Pons (tissue), 1 donor: ENCODE measurements around the gene DNMT3A.

Experiments used
- DNase-seq: peaks from one replicate; pipeline ENCODE4 v3.0.0-alpha.2; 2016; ENCODE audit warnings: low spot score

DNMT3A gene

DNA sequence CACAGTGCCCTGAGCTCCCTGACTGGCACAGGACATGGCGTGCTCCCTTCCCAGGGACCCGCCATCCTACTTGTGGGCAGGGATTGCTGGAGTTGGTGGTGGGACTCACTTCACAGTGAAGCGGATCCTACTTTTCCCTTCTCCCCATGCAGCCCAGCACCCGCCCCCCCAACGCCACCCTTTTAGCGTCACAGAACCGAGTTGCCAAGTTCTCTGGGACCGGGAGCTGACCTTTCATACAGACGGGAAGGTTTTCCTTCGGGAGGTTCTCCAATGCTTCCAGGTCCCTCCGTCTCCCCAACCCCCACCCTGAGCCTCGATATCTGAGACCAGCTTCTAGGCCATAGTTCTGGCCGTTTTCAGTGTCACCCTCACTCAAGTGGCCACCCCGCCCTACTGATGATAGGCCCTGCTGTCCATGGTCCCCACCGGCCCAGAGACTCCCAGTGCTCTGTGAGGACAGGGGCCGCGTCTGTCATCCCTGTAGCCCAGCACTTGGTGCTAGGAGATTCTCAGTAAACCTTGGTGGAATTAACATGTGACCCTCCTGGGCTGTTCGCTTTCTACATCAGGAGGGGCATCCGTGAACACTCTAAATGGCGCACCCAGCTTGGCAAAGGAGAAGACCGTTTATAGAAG is 1.6 kb upstream of the DNMT3A start:
- no peak for DNase-seq

DNA sequence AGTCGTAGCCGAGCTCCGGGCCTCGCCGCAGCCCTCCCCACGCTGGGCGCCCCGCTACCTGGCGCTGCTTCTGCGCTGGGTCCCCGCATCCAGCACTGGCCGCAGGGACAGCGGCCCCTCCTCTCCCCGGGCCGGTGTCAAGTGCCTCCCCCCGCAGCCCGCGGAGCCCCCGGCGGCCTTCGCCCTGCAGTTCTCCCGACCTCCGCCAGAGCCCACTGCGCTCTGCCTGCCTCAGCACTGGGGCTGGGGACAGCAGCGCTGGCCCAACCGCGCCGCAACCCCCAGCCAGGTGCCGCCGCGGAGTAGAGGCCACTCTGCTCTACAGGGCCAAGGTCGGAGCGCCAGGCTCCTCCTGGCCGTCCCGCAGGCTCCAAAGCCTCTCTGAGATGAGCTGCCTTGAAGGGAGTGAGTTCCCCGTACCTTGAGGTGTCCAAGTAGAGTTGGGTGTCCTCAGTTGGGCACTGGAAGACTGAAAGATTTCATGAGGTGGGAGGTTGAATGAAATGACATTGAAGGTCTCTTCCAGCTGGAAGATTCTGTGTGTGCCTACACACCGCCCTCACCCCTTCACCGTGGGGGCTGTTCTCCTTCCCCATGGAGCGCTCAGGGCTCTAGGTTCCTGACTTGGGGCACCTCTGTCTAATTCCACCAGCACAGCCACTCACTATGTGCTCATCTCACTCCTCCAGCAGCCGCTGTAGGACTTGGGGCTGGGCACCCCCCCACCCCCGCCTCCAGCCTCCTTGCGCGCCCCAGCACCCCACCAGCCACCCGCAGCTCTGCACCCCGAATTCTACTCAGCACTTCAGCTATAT is 854 bp upstream of the DNMT3A start:
- peak; percentile 81 for DNase-seq

DNA sequence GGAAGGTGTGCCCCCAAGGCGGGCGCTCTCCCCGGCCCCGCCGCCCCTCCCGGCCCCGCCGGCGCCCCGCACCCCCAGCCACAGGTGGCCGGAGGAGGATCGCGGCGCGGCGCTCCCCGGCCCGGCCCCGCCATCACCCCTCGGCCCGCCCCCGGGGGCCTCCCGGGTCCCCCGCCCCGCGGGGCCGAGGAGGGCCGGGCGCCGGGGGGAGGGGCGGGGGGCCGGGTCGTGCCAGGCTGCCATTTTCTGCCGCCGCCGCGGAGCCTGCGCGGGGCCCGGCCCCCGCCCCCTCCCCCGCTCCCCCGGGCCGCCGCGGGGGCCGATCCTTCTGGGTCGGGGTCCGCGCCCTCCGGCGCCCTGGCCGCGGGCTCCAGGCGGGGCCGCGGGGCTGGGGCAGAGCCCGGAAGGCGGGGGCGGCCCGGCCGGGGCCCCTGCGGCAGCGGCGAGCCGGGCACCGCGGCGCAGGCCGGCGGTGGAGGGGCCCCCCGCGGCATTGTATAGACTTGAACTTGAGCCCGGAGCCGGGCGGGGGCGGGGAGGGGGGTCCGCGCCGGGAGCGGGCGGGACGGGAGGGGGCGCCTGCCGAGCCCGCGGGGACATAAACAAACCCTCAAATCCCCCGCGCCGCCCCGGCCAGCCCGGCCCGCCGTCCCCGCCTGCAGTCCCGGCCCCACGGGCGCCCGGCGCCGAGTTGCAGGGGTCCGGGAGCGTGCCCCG is 556 bp downstream of the DNMT3A start:
- DNase-seq: no peak

DNA sequence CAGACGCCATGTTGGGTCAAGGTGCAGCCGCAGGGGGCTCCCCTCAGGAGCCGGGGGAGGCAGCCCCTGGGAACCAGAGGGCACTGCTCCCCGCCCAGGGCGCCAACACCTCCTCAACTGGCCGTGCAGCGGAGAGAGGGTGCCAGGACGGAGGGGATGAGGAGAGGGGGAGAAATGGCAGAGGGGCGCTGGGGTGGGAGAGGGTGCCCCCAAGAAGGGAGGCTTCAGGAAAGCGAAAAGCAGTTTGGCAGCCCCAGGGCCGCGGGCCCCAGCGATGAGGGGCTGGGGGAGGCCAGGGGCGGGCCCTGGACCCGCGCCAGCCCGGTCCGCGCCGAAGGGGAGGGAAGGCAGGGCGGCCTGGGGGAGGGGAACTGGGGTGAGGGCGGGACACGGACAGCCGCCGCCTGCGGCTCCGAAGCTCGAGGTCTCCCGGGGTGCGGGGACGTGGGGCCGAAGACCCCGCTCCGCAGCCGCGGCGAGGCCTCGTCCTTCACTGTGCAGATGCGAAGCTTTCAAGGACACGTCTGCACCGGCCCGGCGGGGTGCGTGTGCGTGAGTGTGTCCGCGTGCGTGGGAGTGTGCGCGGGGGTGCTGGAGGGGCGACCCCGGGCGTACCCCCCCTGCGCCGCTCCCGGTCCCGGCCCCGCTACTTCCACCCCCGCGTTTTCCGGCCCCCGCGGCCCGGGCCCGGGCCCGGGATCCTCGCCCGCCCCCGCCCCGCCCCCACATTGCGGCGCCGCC is 1.4 kb downstream of the DNMT3A start:
- peak; percentile 1 for DNase-seq

DNA sequence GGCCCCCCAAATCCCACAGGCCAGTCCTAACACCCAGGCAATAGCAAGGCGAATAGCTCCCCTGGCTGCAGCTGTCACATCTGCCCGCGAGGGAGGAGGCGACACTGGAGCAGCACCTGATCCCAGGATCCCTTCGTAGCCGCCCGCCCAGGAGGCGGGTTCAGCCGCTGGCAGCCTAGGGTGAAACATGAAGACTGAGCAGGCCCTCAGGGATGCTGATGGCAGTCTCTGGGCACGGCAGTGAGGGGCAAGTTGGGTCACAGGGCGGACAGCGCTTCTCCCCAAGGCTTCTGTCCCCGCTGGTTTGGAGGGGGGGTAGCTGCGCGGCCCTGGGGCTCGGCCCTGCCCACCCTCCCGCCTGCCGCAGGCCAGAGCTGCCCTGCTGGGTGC is 1.9 kb downstream of the DNMT3A start:
- no peak for DNase-seq

DNA sequence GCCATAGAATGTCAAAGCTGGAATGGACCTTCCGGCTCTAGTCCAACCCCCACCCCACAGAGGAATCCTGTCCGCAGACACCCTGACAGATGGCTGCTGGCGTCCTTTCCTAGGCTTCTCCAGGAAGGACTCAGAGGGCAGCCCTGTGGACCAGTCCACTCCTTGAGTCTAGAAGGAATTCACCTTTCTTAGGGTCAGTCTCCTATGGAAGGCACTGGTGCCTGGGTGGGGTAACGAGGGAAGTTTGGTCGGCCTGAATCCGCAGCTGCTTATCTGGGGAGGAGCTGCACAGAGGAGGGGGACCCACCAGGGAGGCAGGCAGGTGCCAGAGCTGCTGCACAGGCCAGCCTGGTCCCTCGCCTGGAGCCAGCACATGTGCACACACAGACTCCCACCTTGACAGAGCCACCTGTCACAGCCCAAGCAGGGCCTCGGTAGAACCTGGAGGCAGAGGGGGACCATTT is 2.5 kb downstream of the DNMT3A start:
- no peak for DNase-seq

DNA sequence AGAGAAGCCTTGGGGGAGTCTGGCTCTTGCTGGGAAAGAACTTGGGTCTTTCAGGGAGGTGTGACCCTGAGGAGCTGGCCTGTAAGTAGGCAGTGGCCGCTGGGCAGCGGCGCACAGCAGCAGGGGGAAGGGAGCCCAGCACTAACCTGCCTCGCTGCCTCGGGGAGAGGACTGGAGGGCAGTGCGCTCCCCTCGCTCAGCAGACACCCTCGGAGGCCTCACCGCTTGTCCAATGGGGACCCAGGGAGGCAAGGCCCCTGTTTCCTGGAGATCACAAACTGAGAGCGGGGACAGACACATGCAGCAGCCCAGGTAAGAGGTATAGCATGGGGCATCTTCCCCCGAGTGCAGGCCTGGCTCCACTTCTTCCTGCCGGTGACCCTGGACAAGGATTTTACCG is 3.3 kb downstream of the DNMT3A start:
- DNase-seq: peak; percentile 14

DNA sequence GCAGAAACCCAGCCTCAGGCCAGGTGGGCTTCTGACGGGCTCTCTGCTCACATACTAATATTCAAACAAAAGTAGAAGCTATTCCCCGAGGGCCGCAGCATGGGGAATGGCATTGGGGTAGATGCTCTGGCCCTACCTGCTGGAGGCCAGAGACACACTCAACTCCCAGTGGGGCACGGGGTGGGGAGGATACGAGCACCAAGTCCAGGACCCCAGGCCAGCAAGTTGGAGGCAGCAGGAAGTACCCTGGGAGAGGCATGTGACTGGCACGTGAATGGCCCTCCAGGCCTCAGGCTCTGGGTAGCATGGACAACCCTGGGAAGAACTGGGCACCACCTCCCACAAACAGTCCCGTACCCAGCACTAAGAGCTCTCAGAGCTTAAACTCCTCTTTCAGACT is 3.8 kb downstream of the DNMT3A start:
- DNase-seq: no peak

DNA sequence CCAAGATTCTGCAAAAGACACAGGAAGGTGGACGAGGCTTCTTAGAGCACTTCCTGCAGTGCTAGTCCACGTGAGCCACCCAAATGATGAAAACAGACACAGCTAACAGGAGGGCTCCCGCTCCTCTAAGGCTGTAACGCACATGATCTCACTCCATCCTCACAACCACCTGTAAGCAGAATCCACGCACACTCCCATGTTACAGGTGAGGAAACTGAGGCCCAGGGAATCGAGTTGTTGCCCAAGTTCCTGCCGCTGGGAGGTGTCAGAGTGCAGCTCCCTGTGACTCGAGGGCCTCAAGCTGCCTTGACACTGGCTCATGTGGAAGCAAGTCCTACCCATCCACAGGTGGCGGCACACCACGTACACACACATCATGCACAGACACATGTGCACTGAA is 4.4 kb downstream of the DNMT3A start:
- no peak for DNase-seq

DNA sequence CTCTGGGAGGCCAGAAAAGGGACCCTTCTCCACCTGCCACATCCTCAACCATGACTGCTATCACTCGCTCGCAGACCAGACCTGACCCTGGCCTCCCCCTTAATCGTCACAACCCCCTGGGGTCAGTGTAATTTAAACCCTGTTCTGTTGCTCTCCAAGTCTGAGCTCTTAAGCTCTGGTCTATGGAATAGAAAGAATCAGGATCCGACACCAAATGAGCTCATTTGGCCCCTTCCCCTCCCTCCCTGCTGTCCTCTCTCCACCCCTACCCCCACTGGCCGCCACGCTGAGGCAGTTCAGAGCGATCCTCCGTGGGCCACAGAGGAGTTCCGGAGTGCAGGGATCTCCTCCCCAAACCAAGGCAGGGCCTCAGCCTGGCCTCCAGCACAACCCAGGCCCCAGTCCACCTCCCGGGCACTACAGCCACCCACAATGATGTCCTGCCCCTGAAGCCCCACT is 5.3 kb downstream of the DNMT3A start:
- no peak for DNase-seq

DNA sequence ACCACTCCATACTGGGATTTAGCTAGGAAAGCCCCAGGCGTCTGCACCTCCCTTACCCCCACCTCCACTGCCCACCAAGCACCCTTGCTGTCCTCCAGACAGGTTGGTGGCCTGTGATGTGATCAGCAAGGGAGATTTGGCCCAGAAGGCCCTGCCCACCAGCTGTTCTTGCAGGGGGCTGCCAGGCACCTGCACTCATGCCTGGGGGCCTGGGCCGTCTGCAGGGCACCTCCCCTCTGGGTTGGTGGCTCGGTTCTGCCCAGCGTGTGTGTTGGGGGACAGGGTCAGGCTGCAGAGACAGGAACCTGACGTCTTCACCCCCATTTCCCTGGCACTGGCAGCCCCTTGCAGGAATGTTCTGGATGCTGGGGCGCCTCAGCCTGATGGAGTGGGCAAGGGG is 5.8 kb downstream of the DNMT3A start:
- no peak for DNase-seq

DNA sequence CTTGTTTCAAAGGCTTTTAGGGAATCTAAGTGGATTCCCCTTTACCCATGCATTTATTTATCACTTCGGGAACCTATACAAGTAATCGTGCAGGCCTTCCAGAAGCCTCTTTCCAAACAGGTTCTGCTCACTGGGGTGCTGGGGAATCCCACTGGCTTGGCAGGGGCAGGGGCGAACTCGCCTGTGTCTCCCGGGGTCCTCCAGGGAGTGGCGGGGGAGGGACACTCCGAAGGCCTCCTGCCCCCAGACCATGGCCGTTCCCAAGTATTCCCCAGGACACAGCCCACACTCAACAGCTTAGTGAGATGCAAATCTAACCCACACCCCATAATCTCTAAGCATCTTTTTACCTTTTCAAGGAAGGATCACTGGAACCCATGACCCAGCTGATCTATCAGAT is 6.5 kb downstream of the DNMT3A start:
- DNase-seq: peak; percentile 1

DNA sequence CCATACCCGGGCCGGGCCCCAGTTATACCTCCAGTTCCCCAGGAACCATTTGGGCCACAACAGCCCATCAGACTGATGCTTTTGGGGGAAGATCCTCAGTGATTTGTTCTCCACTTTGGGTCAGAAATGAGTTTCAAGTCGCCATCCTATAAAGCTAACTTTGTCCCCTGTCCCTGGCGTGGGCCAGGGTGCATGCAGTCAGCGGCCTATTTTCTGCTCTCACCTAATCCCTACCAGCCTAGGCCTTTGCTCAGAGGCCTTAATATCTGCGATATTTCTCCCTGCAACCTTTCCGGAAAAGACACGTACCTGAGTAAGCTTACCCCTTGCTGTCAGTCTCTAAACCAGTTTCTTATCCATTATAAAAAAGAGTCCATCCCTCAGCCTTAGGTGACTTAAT is 7.2 kb downstream of the DNMT3A start:
- no peak for DNase-seq

DNA sequence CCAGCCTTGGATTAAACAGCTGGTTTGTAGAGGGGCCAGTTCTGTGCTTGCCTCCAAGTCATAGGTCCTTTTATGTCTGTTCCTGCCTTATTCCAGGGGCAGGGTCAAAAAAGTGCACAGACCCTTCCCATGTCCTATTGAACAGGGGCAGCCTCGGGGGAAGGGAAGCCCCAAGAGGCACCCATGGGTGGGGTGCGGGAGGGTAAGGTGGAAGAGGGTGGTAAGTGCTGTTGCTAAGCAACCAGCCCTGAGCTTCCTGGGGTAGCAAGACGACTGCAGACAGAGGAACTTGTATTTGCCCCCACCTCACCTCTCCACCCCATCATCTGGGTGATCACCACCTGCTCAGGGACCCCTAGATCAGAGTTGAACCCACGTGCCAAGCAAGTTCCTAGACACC is 7.7 kb downstream of the DNMT3A start:
- no peak for DNase-seq

DNA sequence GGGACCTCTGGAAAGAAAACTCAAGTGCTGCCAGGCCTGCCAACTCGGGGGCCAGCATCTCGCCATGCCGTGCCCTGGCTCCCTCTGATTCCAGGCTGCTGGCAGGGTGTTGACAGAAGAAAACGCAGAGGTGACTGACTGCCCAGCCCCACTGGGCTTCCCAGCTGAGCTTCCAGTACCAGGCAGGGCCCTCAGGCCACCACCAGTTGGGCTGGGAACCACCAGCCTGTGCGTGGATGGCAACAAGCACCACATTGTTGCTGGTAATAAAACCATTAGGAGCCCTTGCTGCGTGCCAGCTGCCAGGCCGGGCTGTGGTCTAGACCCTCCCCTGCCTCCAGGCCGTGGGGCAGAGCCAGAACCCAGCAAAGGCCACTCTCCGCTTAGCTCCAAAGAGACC is 9.2 kb downstream of the DNMT3A start:
- DNase-seq: peak; percentile 92

DNA sequence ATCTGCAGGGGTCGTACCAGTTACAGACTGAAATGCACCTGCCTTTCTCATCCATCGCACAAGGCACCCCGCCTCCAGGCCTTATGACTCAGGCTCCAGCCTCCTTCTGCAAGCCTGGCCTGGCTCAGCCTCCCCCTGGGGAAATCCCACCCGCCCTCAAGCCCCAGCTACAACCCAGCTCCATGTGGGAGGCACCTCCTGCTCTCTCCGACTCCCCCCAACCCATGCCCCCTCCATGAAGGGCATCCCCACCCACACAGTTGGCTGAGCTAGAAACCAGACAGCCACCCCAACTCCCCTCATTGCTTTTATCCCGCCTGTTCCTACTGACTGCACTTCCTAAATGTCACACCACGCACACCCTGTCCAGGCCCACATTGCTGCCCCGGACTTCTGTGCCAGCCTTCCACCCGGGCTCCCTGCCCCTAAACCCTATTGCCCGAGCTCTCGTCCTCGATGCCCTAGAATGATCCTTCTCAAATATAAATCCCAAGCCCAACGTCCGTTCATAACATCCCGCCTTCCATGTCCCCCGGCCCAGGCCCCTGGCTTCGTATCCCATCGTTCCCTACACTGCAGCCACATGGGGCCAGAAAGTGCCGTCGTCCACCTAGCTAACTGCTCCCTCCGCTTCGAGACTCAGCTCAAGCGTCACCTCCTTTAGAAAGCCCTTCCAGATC is 9.9 kb downstream of the DNMT3A start:
- DNase-seq: no peak

DNA sequence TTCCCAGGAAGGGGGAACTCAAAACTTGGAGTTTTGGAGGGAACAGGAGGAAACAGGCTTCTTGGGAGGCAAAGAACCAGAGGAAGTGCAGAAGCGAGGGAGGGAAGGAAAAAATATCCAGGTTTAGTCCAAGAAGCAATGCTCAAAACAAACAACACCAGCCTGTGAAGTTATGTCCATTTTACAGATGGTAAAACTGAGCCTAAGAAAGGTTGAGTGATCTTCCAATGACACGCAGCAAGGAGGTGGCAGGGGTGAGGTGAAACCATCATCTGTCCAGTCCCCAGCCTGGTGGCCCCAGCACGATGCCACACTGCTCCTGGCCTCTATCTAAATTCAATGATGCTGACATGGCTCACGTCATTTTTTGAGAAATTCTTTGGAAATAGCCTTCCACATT is 10.8 kb downstream of the DNMT3A start:
- no peak for DNase-seq

DNA sequence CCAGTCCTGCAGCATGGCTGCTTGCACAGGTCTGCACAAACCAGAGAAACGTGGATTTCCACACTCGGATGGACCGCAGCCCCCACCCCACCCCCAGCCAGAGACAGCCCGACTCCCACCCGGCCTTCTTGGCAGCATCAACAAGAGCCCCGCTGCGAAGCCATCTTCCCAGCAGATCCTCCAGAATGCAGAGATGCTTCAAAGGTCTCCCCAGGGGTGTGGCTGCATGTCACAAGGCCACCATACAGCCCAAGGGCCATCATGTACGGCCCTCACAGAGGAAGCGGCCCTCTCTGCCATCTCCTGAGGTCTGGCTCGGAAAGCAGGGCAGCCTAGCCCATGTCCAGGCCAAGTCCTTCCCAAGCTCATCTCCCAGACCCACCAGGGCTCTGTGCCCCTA is 11.5 kb downstream of the DNMT3A start:
- DNase-seq: no peak

DNA sequence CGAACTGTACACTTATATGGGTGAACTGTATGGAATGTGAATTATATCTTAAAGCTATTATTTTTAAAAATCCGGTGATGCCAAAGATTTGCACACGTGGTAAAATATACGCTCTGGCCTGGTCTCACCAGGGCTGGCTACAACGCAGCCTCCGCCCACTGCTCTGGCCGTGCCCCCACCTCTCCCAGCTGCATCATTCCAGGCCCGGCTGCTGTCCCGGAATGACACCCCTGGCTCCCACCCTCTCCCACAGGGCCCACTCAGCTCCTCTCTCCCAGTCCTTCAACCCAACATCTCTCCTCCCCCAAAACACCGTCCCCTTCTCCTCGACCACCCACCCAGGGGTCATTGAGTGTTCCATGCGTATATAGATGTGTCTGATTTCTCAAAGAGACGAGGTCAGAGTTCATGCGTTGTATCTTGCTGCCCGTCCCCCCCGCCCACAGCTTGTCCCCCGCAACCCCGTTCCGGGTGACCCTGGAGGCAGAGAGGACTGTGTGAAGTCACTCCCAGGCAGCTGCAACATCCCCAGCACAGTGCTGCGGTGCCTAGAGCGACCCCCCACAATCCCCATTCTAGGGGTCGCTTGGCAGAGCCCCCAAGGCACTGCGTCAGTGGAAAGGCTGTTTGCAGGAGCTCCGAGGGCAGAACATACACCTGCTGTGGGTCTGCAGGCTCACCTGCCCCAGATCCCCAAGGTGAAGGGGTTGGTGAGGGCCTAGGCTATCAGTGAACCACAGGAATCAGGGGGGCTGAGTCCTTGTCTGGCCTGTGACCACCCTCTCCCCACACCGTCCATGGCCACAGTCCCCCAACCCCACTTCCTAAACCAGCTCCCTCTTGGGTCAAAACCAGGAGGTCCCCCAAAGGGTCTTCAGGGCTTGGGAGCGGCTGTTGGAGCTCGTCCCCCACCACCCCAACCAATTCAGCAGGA is 13.3 kb downstream of the DNMT3A start:
- no peak for DNase-seq

DNA sequence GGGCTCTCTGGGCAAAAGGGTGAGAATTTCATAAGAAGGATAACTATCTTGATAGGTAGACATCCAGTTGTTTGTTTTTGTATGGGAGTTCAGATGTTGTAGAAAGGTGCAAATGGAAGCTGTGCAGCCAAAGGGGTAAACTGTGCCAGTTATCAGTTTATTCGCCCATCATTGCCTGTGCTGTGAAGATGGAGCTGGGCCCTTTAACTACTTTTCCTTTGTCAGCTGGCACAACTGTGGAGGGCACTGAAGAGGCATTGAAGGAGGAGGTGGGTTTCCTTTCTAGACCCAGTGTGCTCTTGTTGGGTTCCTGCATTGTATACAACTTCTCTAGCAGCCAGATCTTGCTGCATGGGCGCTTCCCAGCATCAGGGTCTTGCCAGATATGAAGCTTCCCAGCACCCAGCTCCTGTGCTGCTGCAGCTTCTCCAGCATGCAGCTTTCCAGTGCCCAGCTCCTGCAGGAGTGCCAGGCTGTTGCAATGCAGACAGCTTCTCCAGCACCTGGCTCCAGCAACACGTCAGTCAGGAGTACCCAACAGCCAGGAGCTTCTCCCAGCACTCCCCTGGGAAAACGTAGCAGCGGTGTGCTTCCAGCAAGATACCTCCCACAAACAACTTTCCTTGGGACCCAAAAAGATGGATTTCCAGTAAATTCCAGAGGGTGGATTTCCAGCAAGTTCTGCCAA is 15.3 kb downstream of the DNMT3A start:
- DNase-seq: no peak
